ENCODE results near the gene CORO7.

Gene CORO7

GRCh38 chr16:4412854-4413253, 3.5 kb downstream of the CORO7 start:
- Mint-ChIP-seq H3K27me3 (no peaks in the 10 kb centered on the region), H3K36me3 (ENCODE audit: low read depth) (peaks cover 64% of the 10 kb centered on the region), H3K4me1 (ENCODE audit: low read depth) (peaks cover 47% of the 10 kb centered on the region), H3K9me3 (no peaks in the 10 kb centered on the region), H3K4me3 (no peak overlapping the region), H3K27ac (no peak overlapping the region)
- DNase-seq, result no peak

GRCh38 chr16:4412159-4412558, 4.2 kb downstream of the CORO7 start:
- no peak for DNase-seq
- no peaks in the 10 kb centered on the region for H3K27me3 Mint-ChIP-seq
- no peaks in the 10 kb centered on the region for H3K9me3 Mint-ChIP-seq
- peaks cover 70% of the 10 kb centered on the region for H3K36me3 Mint-ChIP-seq (ENCODE audit: low read depth)
- no peak overlapping the region for H3K4me3 Mint-ChIP-seq
- H3K4me1 Mint-ChIP-seq (ENCODE audit: low read depth), result peaks cover 44% of the 10 kb centered on the region
- H3K27ac Mint-ChIP-seq, result no peak overlapping the region

- H3K27ac Mint-ChIP-seq, result no peak overlapping the region
- H3K36me3 Mint-ChIP-seq (ENCODE audit: low read depth), result peaks cover 74% of the 10 kb centered on the region
- H3K4me1 Mint-ChIP-seq (ENCODE audit: low read depth), result peaks cover 41% of the 10 kb centered on the region
- DNase-seq, result no peak
- H3K27me3 Mint-ChIP-seq, result no peaks in the 10 kb centered on the region
- H3K9me3 Mint-ChIP-seq, result no peaks in the 10 kb centered on the region
- no peak overlapping the region for H3K4me3 Mint-ChIP-seq
These were observed 4.7 kb downstream of the CORO7 start for GRCh38 chr16:4411684-4412083.

DNA sequence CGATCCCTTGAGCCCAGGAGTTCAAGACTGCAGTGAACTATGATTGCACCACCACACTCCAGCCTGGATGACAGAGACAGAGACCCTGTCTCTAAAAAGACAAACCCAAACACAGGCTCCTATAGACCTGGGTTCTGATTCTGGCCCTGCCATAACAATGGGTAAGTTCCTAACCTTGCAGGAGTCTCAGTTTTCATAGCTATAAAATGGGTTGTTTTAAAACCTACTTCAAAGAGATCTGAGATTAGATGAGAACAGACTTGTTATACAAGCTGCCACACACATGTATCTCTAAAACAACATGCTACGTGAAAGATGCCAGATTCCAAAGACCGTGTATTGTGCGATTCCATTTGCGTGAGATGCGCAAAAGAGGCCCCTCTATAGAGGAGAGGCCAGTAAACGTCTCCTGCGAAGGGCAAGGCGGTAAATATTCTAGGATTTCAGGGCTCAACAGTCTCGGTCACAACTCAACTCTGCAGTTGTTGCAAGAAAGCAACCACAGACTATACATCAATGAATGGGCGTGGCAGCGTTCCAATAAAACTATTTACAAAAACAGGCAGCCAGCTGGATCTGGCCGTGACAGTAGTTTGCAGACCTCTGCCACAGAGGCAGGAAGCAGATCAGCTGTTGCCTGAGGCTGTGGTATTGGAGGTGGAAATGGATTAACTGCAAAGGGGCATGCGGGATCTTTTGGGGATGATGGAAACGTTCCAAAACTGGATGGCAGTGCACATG, 5.9 kb downstream of the CORO7 start:
- Mint-ChIP-seq H3K36me3 (ENCODE audit: low read depth) (peaks cover 80% of the 10 kb centered on the region), H3K27ac (no peak overlapping the region), H3K27me3 (no peaks in the 10 kb centered on the region), H3K4me1 (ENCODE audit: low read depth) (peaks cover 40% of the 10 kb centered on the region), H3K9me3 (no peaks in the 10 kb centered on the region), H3K4me3 (no peak overlapping the region)
- no peak for DNase-seq

GRCh38 chr16:4409081-4409932, 7.1 kb downstream of the CORO7 start:
- peaks cover 30% of the 10 kb centered on the region for H3K4me1 Mint-ChIP-seq (ENCODE audit: low read depth)
- no peak overlapping the region for H3K4me3 Mint-ChIP-seq
- no peak overlapping the region for H3K27ac Mint-ChIP-seq
- no peaks in the 10 kb centered on the region for H3K9me3 Mint-ChIP-seq
- DNase-seq, result no peak
- H3K27me3 Mint-ChIP-seq, result no peaks in the 10 kb centered on the region
- H3K36me3 Mint-ChIP-seq (ENCODE audit: low read depth), result peaks cover 85% of the 10 kb centered on the region

GRCh38 chr16:4408323-4408690, 8.1 kb downstream of the CORO7 start:
- no peak for DNase-seq
- Mint-ChIP-seq H3K36me3 (ENCODE audit: low read depth) (peaks cover 93% of the 10 kb centered on the region), H3K27ac (no peak overlapping the region), H3K9me3 (no peaks in the 10 kb centered on the region), H3K27me3 (no peaks in the 10 kb centered on the region), H3K4me1 (ENCODE audit: low read depth) (peaks cover 22% of the 10 kb centered on the region), H3K4me3 (no peak overlapping the region)

- Mint-ChIP-seq H3K4me3 (no peak overlapping the region), H3K9me3 (no peaks in the 10 kb centered on the region), H3K27ac (no peak overlapping the region), H3K27me3 (no peaks in the 10 kb centered on the region), H3K4me1 (ENCODE audit: low read depth) (peaks cover 16% of the 10 kb centered on the region), H3K36me3 (ENCODE audit: low read depth) (peaks cover 91% of the 10 kb centered on the region)
- DNase-seq, result no peak
These were observed 8.7 kb downstream of the CORO7 start for GRCh38 chr16:4407543-4408322.

GRCh38 chr16:4404967-4405696, 11.3 kb downstream of the CORO7 start:
- Mint-ChIP-seq H3K4me1 (ENCODE audit: low read depth) (peaks cover 2% of the 10 kb centered on the region), H3K4me3 (no peak overlapping the region), H3K27ac (no peak overlapping the region)

GRCh38 chr16:4404247-4404966, 12.0 kb downstream of the CORO7 start:
- no peak overlapping the region for H3K4me3 Mint-ChIP-seq
- H3K27me3 Mint-ChIP-seq, result no peaks in the 10 kb centered on the region
- peaks cover 91% of the 10 kb centered on the region for H3K36me3 Mint-ChIP-seq (ENCODE audit: low read depth)

More at GRCh38 chr16:4404967-4405696, 11.3 kb downstream of the CORO7 start:
- H3K36me3 Mint-ChIP-seq (ENCODE audit: low read depth), result peaks cover 90% of the 10 kb centered on the region
- no peak for DNase-seq
- H3K27me3 Mint-ChIP-seq, result no peaks in the 10 kb centered on the region
- H3K9me3 Mint-ChIP-seq, result no peaks in the 10 kb centered on the region

GRCh38 chr16:4403133-4403949, 13.1 kb downstream of the CORO7 start:
- peaks cover 2% of the 10 kb centered on the region for H3K4me1 Mint-ChIP-seq (ENCODE audit: low read depth)
- H3K4me3 Mint-ChIP-seq, result no peak overlapping the region
- no peaks in the 10 kb centered on the region for H3K9me3 Mint-ChIP-seq
- no peaks in the 10 kb centered on the region for H3K27me3 Mint-ChIP-seq
- H3K27ac Mint-ChIP-seq, result peak overlapping the region; percentile 8
- H3K36me3 Mint-ChIP-seq (ENCODE audit: low read depth), result peaks cover 91% of the 10 kb centered on the region
- no peak for DNase-seq

More at GRCh38 chr16:4404247-4404966, 12.0 kb downstream of the CORO7 start:
- no peaks in the 10 kb centered on the region for H3K9me3 Mint-ChIP-seq
- H3K27ac Mint-ChIP-seq, result no peak overlapping the region
- peak; percentile 49 for DNase-seq
- H3K4me1 Mint-ChIP-seq (ENCODE audit: low read depth), result peaks cover 2% of the 10 kb centered on the region

GRCh38 chr16:4402439-4403132, 13.8 kb downstream of the CORO7 start:
- Mint-ChIP-seq H3K4me1 (ENCODE audit: low read depth) (peaks cover 2% of the 10 kb centered on the region), H3K27ac (no peak overlapping the region), H3K36me3 (ENCODE audit: low read depth) (peaks cover 86% of the 10 kb centered on the region), H3K4me3 (no peak overlapping the region), H3K27me3 (no peaks in the 10 kb centered on the region), H3K9me3 (no peaks in the 10 kb centered on the region)
- peak; percentile 83 for DNase-seq

DNA sequence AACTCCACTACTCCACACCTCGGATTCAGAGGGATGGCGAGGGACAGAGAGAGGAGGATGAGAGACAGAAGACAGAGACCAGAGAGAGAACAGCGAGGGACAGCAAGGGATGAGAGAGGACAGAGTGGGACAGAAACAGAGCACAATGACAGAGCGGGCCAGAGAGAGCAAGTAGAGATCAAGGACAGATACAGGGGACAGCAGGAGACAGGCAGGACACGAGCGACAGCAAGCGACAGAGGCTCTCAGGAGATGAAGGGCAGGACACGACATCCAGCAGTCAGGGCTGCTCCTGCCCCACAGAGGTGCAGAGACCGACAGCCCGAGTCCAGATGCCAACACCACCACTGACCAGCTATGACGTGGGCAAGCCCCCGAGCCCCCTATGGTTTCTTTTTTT, 14.9 kb downstream of the CORO7 start:
- H3K4me3 Mint-ChIP-seq, result no peak overlapping the region
- no peaks in the 10 kb centered on the region for H3K9me3 Mint-ChIP-seq
- peaks cover 86% of the 10 kb centered on the region for H3K36me3 Mint-ChIP-seq (ENCODE audit: low read depth)

More for the DNA sequence above, 14.9 kb downstream of the CORO7 start:
- H3K27me3 Mint-ChIP-seq, result no peaks in the 10 kb centered on the region
- no peak for DNase-seq
- peaks cover 2% of the 10 kb centered on the region for H3K4me1 Mint-ChIP-seq (ENCODE audit: low read depth)
- peak overlapping the region; percentile 16 for H3K27ac Mint-ChIP-seq
